Measurements from ENCODE around the gene ONECUT1.

ONECUT1 gene

DNA sequence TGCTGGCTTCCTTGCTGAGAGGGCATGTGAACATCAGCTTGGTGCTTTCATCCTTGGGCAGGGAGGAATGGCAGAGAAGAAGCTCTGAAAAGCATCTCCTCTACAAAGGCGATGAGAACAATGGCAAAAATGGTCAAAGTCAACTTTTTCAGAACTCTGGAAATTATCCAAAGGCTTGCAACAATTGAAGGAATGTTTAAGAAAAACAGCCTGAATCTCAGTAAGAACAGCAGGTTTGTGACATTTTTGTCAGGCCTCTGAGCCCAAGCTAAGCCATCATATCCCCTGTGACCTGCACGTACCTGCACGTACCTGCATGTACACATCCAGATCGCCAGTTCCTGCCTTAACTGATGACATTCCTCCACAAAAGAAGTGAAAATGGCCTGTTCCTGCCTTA, 51.8 kb downstream of the ONECUT1 start:
- no peak for DNase-seq
- peaks cover 27% of the 10 kb centered on the region for H3K27me3 ChIP-seq
- TF ChIP-seq, protein P1, sequence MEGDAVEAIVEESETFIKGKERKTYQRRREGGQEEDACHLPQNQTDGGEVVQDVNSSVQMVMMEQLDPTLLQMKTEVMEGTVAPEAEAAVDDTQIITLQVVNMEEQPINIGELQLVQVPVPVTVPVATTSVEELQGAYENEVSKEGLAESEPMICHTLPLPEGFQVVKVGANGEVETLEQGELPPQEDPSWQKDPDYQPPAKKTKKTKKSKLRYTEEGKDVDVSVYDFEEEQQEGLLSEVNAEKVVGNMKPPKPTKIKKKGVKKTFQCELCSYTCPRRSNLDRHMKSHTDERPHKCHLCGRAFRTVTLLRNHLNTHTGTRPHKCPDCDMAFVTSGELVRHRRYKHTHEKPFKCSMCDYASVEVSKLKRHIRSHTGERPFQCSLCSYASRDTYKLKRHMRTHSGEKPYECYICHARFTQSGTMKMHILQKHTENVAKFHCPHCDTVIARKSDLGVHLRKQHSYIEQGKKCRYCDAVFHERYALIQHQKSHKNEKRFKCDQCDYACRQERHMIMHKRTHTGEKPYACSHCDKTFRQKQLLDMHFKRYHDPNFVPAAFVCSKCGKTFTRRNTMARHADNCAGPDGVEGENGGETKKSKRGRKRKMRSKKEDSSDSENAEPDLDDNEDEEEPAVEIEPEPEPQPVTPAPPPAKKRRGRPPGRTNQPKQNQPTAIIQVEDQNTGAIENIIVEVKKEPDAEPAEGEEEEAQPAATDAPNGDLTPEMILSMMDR (IDR thresholded peaks at IDR 0.05; ENCODE audit: low read depth, low read length) = no peak
- no peaks in the 10 kb centered on the region for H3K4me1 ChIP-seq
- no peak overlapping the region for H3K4me3 ChIP-seq (ENCODE audit: low read depth, low read length)
- H3K36me3 ChIP-seq = no peaks in the 10 kb centered on the region
- H3K9me3 ChIP-seq = no peaks in the 10 kb centered on the region

DNA sequence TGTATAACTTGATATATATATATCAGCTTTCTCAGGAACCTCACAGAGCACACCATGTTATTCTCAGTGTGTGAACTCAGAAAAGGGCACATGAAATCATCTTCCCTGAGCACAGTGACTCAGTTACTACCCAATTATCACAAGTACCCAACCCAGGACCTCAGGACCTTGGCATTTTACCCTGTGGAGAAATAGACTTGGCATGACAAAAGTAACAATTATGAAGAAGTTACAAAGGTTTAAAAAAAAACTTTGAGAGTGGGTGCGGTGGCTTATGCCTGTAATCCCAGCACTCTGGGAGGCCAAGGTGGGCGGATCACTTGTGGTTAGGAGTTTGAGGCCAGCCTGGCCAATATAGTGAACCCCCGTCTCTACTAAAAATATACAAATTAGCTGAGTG, 52.4 kb downstream of the ONECUT1 start:
- Histone ChIP-seq H3K36me3 (no peaks in the 10 kb centered on the region), H3K27me3 (peaks cover 27% of the 10 kb centered on the region), H3K4me1 (no peaks in the 10 kb centered on the region), H3K4me3 (ENCODE audit: low read depth, low read length) (no peak overlapping the region), H3K9me3 (no peaks in the 10 kb centered on the region)
- TF ChIP-seq, protein P1 (IDR thresholded peaks at IDR 0.05; ENCODE audit: low read depth, low read length) = no peak
- no peak for DNase-seq

DNA sequence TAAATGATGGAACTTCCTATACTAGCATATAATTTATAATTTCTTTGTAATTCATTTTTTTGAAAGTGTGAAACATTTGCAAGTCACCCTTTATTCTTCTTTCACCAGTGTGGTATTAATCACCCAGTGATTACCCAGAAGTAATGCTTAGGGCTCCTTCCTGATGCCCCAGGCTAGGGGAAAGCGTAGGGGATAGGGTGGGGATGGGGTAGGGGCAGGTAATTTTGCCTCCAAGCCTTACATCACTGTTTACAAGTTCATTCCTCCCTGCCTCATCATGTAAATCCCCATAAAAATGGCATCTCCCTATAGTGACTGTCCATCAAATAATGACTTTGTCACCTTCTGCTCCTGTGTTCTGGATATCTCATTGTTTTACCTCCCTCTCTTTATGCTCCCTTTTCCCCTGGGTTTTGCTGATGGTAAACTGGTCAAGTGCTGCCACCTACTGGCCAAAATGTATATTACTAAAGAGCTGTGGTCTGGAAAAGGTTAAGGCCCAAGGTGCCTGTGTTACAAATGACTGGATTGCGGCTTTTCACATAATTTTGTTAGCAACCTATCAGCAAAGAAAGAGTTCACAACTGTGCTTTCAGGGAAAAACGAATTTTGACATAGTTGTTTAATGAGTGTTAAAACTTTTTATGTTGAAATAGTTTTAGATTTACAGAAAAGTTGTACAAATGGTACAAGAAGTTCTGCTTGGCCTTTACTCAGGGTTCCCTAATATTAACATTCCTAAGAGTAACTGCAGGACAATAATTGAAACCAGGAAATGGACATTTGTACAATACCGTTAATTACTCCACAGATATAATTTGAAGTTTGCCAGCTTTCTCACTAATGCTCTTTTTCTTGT, 54.7 kb downstream of the ONECUT1 start:
- Histone ChIP-seq H3K9me3 (no peaks in the 10 kb centered on the region), H3K4me1 (no peaks in the 10 kb centered on the region), H3K4me3 (ENCODE audit: low read depth, low read length) (no peak overlapping the region), H3K27me3 (peaks cover 27% of the 10 kb centered on the region), H3K36me3 (no peaks in the 10 kb centered on the region)
- TF ChIP-seq, protein P1 (IDR thresholded peaks at IDR 0.05; ENCODE audit: low read depth, low read length) = peak; percentile 81
- DNase-seq = peak; percentile 64

DNA sequence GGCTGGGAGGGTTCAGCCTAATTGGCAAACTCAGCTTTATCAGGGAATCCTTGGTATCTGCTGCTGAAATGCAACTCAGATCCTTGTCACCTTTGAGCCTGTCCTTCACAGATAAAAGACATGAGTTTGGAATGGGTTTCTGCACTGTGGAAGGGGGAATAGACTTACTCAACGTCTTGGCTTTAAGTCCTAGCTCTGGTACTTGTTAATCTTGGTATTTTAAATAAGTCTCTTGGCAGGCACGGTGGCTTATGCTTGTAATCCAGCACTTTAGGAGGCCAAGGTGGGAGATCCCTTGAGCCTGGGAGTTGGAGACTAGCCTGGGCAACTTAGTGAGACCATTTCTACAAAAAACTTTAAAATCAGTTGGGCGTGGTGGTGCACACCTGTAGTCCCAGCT, 55.8 kb downstream of the ONECUT1 start:
- Histone ChIP-seq H3K36me3 (no peaks in the 10 kb centered on the region), H3K27me3 (peaks cover 19% of the 10 kb centered on the region), H3K4me3 (ENCODE audit: low read depth, low read length) (no peak overlapping the region), H3K4me1 (no peaks in the 10 kb centered on the region), H3K9me3 (no peaks in the 10 kb centered on the region)
- TF ChIP-seq, protein P1 (IDR thresholded peaks at IDR 0.05; ENCODE audit: low read depth, low read length) = no peak
- DNase-seq = no peak

- TF ChIP-seq, protein P1 (IDR thresholded peaks at IDR 0.05; ENCODE audit: low read depth, low read length) = no peak
These were observed 56.4 kb downstream of the ONECUT1 start for GRCh38 chr15:52733696-52734255.

DNA sequence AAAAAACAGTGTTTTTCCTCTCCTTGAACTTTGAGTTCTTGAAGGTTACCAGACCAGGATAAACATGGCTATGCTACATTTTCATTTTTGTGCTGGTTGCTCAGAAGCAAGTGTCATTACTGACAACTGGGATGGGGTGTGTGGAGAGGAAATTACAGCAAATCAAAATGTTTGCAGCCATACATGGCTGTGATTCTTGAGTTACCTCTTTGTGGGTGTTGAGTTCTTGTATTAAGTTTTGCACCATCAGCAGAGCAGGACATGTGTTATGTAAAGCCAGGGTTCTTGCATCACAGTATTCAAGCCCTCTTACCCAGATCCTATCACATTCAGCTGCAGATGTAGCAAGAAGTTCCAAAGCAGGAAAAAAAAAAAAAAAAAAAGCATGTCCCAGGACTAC, 57.0 kb downstream of the ONECUT1 start:
- Histone ChIP-seq H3K4me3 (ENCODE audit: low read depth, low read length) (no peak overlapping the region), H3K27me3 (peaks cover 8% of the 10 kb centered on the region), H3K9me3 (no peaks in the 10 kb centered on the region), H3K36me3 (no peaks in the 10 kb centered on the region), H3K4me1 (no peaks in the 10 kb centered on the region)
- no peak for DNase-seq
- TF ChIP-seq, protein P1 (IDR thresholded peaks at IDR 0.05; ENCODE audit: low read depth, low read length) = no peak

More at GRCh38 chr15:52733696-52734255, 56.4 kb downstream of the ONECUT1 start:
- no peaks in the 10 kb centered on the region for H3K9me3 ChIP-seq
- no peak for DNase-seq
- H3K4me3 ChIP-seq (ENCODE audit: low read depth, low read length) = no peak overlapping the region
- H3K36me3 ChIP-seq = no peaks in the 10 kb centered on the region
- peaks cover 14% of the 10 kb centered on the region for H3K27me3 ChIP-seq
- H3K4me1 ChIP-seq = no peaks in the 10 kb centered on the region

Measured in BE2C (cell line).